Right lobe of liver (tissue), 6 donors: ENCODE results near the gene CFLAR. TPM values are rescaled to one million over a fixed set of nuclear protein-coding genes. Genes with fewer than 3 reads are reported as not detected.

ENCODE experiments used
- ATAC-seq, 4 donors: fragments of 200-7000 bp; cut with Tn5 transposase; one replicate each; pipeline ENCODE4 v1.9.1; 2020; ENCODE audit warnings: mild to moderate bottlenecking in 4 of 4, moderate library complexity in 4 of 4
- DNase-seq, 3 donors: peaks; one replicate each; pipeline ENCODE4 v3.0.0-alpha.2; 2020
- H3K27ac ChIP-seq, 3 donors: fragments of 200-600 bp; one replicate each; pipeline ENCODE4 v1.8.0; 2022
- H3K27me3 ChIP-seq, 2 donors: fragments of 200-600 bp; one replicate each; pipeline ENCODE4 v1.8.0; 2022
- H3K36me3 ChIP-seq, 4 donors: fragments of 200-600 bp; sonication (generic) in 1 of 4; one replicate each; pipeline versions ENCODE4 v1.5.1 to v1.8.0; 2017 to 2022; ENCODE audit warnings: control low read depth in 1 of 4
- H3K4me1 ChIP-seq, 4 donors: fragments of 200-600 bp; sonication (generic) in 1 of 4; one replicate each; pipeline versions ENCODE4 v1.5.1 to v1.8.0; 2017 to 2022; ENCODE audit warnings: control low read depth in 1 of 4
- H3K4me3 ChIP-seq, 3 donors: fragments of 200-600 bp; one replicate each; pipeline ENCODE4 v1.8.0; 2022
- H3K9me3 ChIP-seq, 4 donors: fragments of 200-600 bp; sonication (generic) in 1 of 4; one replicate each; pipeline versions ENCODE4 v1.5.1 to v1.8.0; 2017 to 2022; ENCODE audit warnings: control low read depth in 1 of 4
- POLR2A ChIP-seq: fragments of 450-650 bp; IDR thresholded peaks from one replicate; pipeline ENCODE4 v1.6.1; 2017; ENCODE audit warnings: antibody characterized with exemption, mild to moderate bottlenecking
- WGBS: methylation state at CpG from one replicate; pipeline ENCODE4 v1.1.6; 2018; ENCODE audit warnings: low coverage, low lambda C conversion rate; ENCODE audit not compliant: insufficient coverage; ENCODE audit errors: missing lambda C conversion rate; 5-methylcytosine and 5-hydroxymethylcytosine counted together
- intact Hi-C, 2 donors: fragments of 100-400 bp; cut with DNase I; formaldehyde crosslinking; loops; one replicate each; pipeline versions ENCODE4 v1.11.2 to v1.14.1; 2022
- total RNA-seq, 6 experiments: library from RNA; depleted of rRNA in 2 of 6; stranded (reverse); fragments of >200 nt in 2 of 6; fragmentation: NEBNext Ultra II Directional in 3 of 6; extraction: Animal tissue kit (Norgen Biotek cat#: 25700) in 3 of 6; gene quantifications; one replicate each; pipeline versions ENCODE4 v1.1.0 to v1.2.4, GENCODE V29; 2016 to 2023
- TF ChIP-seq, protein P1 (sequence below), 4 donors: fragments of 200-600 bp in 3 of 4; fragments of 450-650 bp in 1 of 4; IDR thresholded peaks; one replicate each; pipeline versions ENCODE4 v1.5.1 to v1.8.0; 2016 to 2022; ENCODE audit warnings: antibody characterized with exemption in 4 of 4, mild to moderate bottlenecking in 2 of 4
- donor health status: DM: no; HTN: yes; CAD: no.
- donor health status: DM: no; HTN: no; CAD: no.
- donor health status: DM: no; HTN: no; CAD: no.
- donor health status: DM: no; HTN: yes; CAD: no.
- donor health status: DM: no; HTN: yes; CAD: no.

Gene CFLAR
- total RNA-seq, 6 experiments from 2014 or later: 50.2 to 85.4 (median 66.3) TPM

- TF ChIP-seq, protein P1, sequence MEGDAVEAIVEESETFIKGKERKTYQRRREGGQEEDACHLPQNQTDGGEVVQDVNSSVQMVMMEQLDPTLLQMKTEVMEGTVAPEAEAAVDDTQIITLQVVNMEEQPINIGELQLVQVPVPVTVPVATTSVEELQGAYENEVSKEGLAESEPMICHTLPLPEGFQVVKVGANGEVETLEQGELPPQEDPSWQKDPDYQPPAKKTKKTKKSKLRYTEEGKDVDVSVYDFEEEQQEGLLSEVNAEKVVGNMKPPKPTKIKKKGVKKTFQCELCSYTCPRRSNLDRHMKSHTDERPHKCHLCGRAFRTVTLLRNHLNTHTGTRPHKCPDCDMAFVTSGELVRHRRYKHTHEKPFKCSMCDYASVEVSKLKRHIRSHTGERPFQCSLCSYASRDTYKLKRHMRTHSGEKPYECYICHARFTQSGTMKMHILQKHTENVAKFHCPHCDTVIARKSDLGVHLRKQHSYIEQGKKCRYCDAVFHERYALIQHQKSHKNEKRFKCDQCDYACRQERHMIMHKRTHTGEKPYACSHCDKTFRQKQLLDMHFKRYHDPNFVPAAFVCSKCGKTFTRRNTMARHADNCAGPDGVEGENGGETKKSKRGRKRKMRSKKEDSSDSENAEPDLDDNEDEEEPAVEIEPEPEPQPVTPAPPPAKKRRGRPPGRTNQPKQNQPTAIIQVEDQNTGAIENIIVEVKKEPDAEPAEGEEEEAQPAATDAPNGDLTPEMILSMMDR (IDR thresholded peaks at IDR 0.05): no peak
- TF ChIP-seq POLR2A: no peak
- H3K27me3 ChIP-seq: no peaks in the 10 kb centered on the region
- H3K4me1 ChIP-seq: peaks cover 0 to 22% (median 3%) of the 10 kb centered on the region in 4 donors
- WGBS: 88% methylated on average over 5 of the region's 5 CpGs
- H3K27ac ChIP-seq: peak overlapping the region in 1 of 3 donors; percentile 62
- intact Hi-C loops: no loop called here
- H3K4me3 ChIP-seq: no peak overlapping the region
- H3K36me3 ChIP-seq: no peaks in the 10 kb centered on the region
- no peaks in the 10 kb centered on the region for H3K9me3 ChIP-seq
- DNase-seq: no peak
- ATAC-seq: peak in 1 of 4 donors; percentile 17
Measured at GRCh38 chr2:201093573-201093972, 22.4 kb upstream of the CFLAR start.

DNA sequence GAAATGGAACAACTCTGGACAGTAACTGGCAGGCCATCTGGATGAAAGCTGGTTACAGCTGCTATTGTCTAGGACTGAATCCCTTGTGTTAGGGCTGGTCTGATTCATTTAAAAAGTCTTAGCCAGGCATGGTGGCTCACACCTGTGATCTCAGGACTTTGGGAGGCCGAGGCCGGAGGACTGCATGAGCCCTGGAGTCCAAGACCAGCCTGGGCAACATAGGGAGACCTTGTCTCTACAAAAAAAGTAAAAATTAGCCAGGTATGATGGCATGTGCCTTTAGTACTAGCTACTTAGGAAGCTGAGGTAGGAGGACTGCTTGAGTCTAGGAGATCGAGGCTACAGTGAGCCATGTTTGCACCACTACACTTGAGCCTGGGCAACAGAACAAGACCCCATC, 15.5 kb upstream of the CFLAR start:
- 100% methylated on average over 1 of the region's 3 CpGs for WGBS
- no peaks in the 10 kb centered on the region for H3K9me3 ChIP-seq
- TF ChIP-seq POLR2A: no peak
- TF ChIP-seq, protein P1 (IDR thresholded peaks at IDR 0.05): no peak
- intact Hi-C loops: no loop called here
- no peaks in the 10 kb centered on the region for H3K27me3 ChIP-seq
- peaks cover 0 to 7% (median 0%) of the 10 kb centered on the region in 4 donors for H3K4me1 ChIP-seq
- H3K36me3 ChIP-seq: no peaks in the 10 kb centered on the region
- DNase-seq (no peak), ATAC-seq (no peak)
- H3K4me3 ChIP-seq: no peak overlapping the region
- no peak overlapping the region for H3K27ac ChIP-seq

DNA sequence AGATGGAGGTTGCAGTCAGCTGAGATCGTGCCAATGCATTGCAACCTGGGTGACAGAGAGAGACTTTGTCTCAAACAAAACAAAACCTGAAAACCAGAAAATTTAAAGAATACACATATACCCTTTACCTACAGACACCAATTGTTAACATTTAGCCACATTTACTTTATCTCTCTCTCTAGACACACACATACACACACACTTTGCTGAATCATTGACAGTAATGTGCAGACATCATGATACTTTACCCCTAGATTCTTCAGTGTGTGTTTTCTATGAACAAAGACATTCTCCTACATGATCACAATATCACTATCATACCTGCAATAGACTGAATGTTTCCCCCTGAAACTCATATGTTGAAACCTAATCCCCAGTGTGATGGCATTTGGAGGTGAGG, 10.2 kb upstream of the CFLAR start:
- Histone ChIP-seq H3K4me3 (no peak overlapping the region), H3K27me3 (no peaks in the 10 kb centered on the region), H3K27ac (no peak overlapping the region), H3K4me1 (no peaks in the 10 kb centered on the region), H3K9me3 (no peaks in the 10 kb centered on the region), H3K36me3 (no peaks in the 10 kb centered on the region)
- no peak for TF ChIP-seq POLR2A
- TF ChIP-seq, protein P1 (IDR thresholded peaks at IDR 0.05): no peak
- DNase-seq: no peak
- intact Hi-C loops: no loop called here
- ATAC-seq: no peak
- 100% methylated on average over 1 of the region's 1 CpG for WGBS

- Histone ChIP-seq H3K36me3 (no peaks in the 10 kb centered on the region), H3K9me3 (no peaks in the 10 kb centered on the region), H3K4me1 (no peaks in the 10 kb centered on the region), H3K27me3 (no peaks in the 10 kb centered on the region), H3K4me3 (no peak overlapping the region), H3K27ac (no peak overlapping the region)
- intact Hi-C loops: no loop called here
- 93% methylated on average over 2 of the region's 2 CpGs for WGBS
- no peak for DNase-seq
- no peak for TF ChIP-seq POLR2A
- TF ChIP-seq, protein P1 (IDR thresholded peaks at IDR 0.05): no peak
- ATAC-seq: no peak
Measured at GRCh38 chr2:201107624-201108023, 8.3 kb upstream of the CFLAR start.

DNA sequence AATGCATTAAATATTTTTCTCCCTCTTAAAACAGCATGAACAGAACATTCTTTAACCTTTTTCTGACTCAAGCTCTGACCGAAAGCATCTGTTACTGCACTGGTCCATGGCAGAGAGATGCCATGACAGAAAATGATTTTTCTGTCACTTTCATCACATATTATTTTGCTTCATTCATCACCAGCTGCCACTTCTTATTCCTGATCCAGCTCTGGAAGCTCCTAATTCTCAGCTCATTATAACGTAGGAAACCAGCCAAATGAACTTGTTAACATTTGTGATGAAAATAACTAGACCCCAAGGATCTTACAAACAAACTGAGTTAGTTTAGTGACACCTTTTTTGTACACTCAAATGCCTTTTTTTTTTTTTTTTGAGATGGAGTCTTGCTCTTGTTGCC, 7.6 kb upstream of the CFLAR start:
- no peak for ATAC-seq
- no peak for DNase-seq
- Histone ChIP-seq H3K27me3 (no peaks in the 10 kb centered on the region), H3K36me3 (no peaks in the 10 kb centered on the region), H3K9me3 (no peaks in the 10 kb centered on the region), H3K27ac (no peak overlapping the region), H3K4me3 (no peak overlapping the region), H3K4me1 (no peaks in the 10 kb centered on the region)
- WGBS: 90% methylated on average over 2 of the region's 2 CpGs
- intact Hi-C loops: no loop called here
- TF ChIP-seq, protein P1 (IDR thresholded peaks at IDR 0.05): no peak
- TF ChIP-seq POLR2A: no peak
